ENCODE data around the gene OR6B3.
A peak's percentile ranks its signal among the peaks of the same experiment; 100 is the strongest.
"Not testable (repeated sequence)": the region's sequence is repeated elsewhere in the genome, so short reads cannot be mapped to it uniquely, and the experiment has no call there.

The OR6B3 gene

GRCh38 chr2:240044096-240044495 is 9.2 kb downstream of the OR6B3 start:
- DNase-seq (ENCODE audit: low spot score), result not testable (repeated sequence)

GRCh38 chr2:240043279-240043989 is 9.9 kb downstream of the OR6B3 start:
- DNase-seq (ENCODE audit: low spot score), result no peak

GRCh38 chr2:240042740-240043139 is 10.6 kb downstream of the OR6B3 start:
- no peak for DNase-seq (ENCODE audit: low spot score)

GRCh38 chr2:240041363-240041762 is 12.0 kb downstream of the OR6B3 start:
- no peak for DNase-seq (ENCODE audit: low spot score)

- no peak for DNase-seq (ENCODE audit: low spot score)
Observed at GRCh38 chr2:240037358-240037757, 16.0 kb downstream of the OR6B3 start.

- no peak for DNase-seq (ENCODE audit: low spot score)
Observed at GRCh38 chr2:240033330-240033678, 20.0 kb downstream of the OR6B3 start.

- no peak for DNase-seq (ENCODE audit: low spot score)
Observed at GRCh38 chr2:240032406-240033329, 20.7 kb downstream of the OR6B3 start.

- DNase-seq (ENCODE audit: low spot score), result no peak
Observed at GRCh38 chr2:240030379-240031094, 22.8 kb downstream of the OR6B3 start, which contains the start of gene OR6B2. Gene OR6B2, minus strand, starts transcription at chr2:240030429. Its CDS starts 0 bp downstream, at chr2:240030429.

GRCh38 chr2:240024766-240025165 is 28.6 kb downstream of the OR6B3 start:
- DNase-seq (ENCODE audit: low spot score), result no peak

GRCh38 chr2:240023792-240024191 is 29.5 kb downstream of the OR6B3 start:
- DNase-seq (ENCODE audit: low spot score), result no peak

GRCh38 chr2:240021488-240022104 is 31.7 kb downstream of the OR6B3 start:
- DNase-seq (ENCODE audit: low spot score), result peak; percentile 79

GRCh38 chr2:240018071-240018750 is 35.1 kb downstream of the OR6B3 start:
- DNase-seq (ENCODE audit: low spot score), result no peak

- DNase-seq (ENCODE audit: low spot score), result no peak
Observed at GRCh38 chr2:240014327-240014726, 39.0 kb downstream of the OR6B3 start.

- no peak for DNase-seq (ENCODE audit: low spot score)
Observed at GRCh38 chr2:240013343-240013742, 40.0 kb downstream of the OR6B3 start.

GRCh38 chr2:240002983-240003382 is 50.3 kb downstream of the OR6B3 start:
- no peak for DNase-seq (ENCODE audit: low spot score)

GRCh38 chr2:240000671-240001070 is 52.6 kb downstream of the OR6B3 start:
- no peak for DNase-seq (ENCODE audit: low spot score)

GRCh38 chr2:239997686-239998409 is 55.5 kb downstream of the OR6B3 start:
- no peak for DNase-seq (ENCODE audit: low spot score)
